ENCODE data around the gene CDKN2C.

Gene CDKN2C

DNA sequence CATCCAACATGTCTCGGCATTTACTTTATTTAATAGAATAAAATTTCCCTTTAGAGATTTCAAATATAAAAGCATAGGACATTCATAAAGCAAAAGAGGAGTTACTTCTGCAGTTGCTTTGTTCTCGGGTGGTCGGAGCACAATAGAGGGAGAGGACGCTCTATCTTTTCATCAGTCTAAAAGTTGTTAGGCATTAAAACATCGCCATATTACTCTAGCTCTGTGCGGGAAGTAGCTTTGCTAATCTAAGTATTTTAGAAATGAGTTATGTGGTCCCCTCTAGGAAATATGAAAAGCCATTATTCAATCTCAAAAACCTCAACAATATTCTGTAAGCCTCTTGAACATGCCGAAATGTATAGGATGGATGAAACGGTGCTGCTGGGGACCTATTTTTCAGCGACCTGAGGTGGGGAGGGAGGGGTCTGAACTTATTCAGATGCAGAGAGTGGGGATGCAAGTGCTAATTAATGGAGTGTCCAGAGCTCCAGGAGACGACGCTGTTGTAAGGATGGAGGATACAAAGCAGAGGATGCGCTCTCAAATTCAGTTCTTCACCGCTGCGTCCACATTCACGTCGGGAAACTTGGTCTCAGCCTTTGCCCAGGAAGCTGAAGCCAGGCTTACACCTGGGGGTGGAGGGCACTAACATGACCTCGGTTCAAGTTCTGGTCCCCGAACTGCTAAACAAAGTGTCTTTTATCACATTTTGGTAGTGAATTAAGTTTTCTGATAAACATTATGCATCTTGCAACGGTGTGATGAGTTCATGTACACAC, 6.3 kb downstream of the CDKN2C start:
- no peaks in the 10 kb centered on the region for H3K36me3 ChIP-seq (ENCODE audit: control insufficient read depth, insufficient read depth, low read length)
- H3K27me3 ChIP-seq (ENCODE audit: control insufficient read depth, insufficient read depth, low read length): peaks cover 93% of the 10 kb centered on the region

DNA sequence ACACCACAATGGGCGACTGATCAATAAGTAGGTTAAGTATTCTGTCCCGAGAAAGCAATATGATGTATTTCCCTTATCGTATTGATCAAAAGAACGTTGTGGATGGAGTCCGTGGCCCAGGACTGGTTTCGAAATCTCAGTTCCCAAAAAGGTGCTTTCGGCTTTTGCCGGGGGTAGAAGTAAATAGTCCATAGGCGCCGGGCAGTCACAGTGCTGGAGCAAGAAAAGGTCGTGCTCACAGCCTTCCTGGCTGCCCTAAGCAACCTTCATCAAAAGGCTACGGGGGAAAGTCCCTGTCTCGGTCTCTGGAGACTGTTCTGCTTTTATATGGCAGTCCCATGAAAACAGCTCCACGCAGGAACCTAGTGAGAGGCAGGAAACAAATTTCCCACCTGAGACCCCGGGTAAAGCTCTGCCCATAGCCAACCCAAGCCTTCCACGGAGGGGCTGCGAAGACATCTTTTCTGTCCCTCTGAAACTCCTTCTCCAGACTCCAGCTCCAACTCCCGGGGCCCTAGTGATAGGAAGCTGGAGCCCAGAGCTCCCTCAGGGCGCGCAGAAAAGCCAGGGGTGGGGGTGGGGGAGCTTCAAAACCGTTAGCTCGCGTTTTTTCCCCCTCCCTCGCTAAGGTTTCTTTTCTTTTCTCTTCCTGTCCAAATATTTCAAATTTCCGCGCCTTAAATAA, 7.0 kb downstream of the CDKN2C start:
- no peak overlapping the region for H3K9ac ChIP-seq (ENCODE audit: low read depth, low read length)

More for the DNA sequence above, 6.3 kb downstream of the CDKN2C start:
- H3K4me3 ChIP-seq (ENCODE audit: low read depth, low read length): peak overlapping the region; percentile 50
- no peak overlapping the region for H3K9ac ChIP-seq (ENCODE audit: low read depth, low read length)
- no peaks in the 10 kb centered on the region for H3K9me3 ChIP-seq (ENCODE audit: control insufficient read depth, insufficient read depth, low read length)
- H3K4me1 ChIP-seq (ENCODE audit: control insufficient read depth, insufficient read depth, low read length): peaks cover 13% of the 10 kb centered on the region

DNA sequence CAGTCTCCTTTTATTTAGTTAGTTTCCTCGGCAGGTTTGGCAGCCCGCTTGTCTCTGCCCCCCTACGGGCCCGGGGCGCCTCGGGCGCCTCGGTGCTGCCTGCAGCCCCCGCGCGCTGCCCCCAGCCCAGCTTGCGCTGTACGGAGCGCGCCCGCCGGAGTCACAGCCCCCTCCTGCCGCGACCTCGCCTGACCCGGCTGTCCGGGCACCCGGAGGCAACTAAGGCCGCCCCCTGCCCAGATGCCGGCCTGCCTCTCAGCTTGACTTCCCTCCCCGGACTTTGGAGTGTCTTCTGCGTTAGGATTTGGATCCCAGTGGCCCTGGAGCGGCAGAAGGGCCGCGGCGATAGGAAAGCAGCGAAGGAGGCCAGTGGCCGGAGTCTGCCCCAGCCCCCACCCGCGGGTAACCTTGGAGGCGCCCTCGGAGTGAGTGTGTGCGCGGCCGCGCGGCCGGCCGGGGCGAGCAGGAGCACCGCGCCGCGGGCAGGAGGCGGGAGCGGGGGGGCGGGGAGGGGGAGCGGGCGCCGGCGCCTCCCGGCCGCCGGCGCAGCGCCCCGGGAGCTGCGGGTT, 7.6 kb downstream of the CDKN2C start:
- Histone ChIP-seq H3K27me3 (ENCODE audit: control insufficient read depth, insufficient read depth, low read length) (peaks cover 93% of the 10 kb centered on the region), H3K36me3 (ENCODE audit: control insufficient read depth, insufficient read depth, low read length) (no peaks in the 10 kb centered on the region), H3K4me1 (ENCODE audit: control insufficient read depth, insufficient read depth, low read length) (peaks cover 13% of the 10 kb centered on the region), H3K4me3 (ENCODE audit: low read depth, low read length) (peak overlapping the region; percentile 50), H3K9me3 (ENCODE audit: control insufficient read depth, insufficient read depth, low read length) (no peaks in the 10 kb centered on the region), H3K9ac (ENCODE audit: low read depth, low read length) (no peak overlapping the region)

More for the DNA sequence above, 7.0 kb downstream of the CDKN2C start:
- Histone ChIP-seq H3K4me3 (ENCODE audit: low read depth, low read length) (peak overlapping the region; percentile 50), H3K27me3 (ENCODE audit: control insufficient read depth, insufficient read depth, low read length) (peaks cover 93% of the 10 kb centered on the region), H3K4me1 (ENCODE audit: control insufficient read depth, insufficient read depth, low read length) (peaks cover 13% of the 10 kb centered on the region), H3K36me3 (ENCODE audit: control insufficient read depth, insufficient read depth, low read length) (no peaks in the 10 kb centered on the region), H3K9me3 (ENCODE audit: control insufficient read depth, insufficient read depth, low read length) (no peaks in the 10 kb centered on the region)

DNA sequence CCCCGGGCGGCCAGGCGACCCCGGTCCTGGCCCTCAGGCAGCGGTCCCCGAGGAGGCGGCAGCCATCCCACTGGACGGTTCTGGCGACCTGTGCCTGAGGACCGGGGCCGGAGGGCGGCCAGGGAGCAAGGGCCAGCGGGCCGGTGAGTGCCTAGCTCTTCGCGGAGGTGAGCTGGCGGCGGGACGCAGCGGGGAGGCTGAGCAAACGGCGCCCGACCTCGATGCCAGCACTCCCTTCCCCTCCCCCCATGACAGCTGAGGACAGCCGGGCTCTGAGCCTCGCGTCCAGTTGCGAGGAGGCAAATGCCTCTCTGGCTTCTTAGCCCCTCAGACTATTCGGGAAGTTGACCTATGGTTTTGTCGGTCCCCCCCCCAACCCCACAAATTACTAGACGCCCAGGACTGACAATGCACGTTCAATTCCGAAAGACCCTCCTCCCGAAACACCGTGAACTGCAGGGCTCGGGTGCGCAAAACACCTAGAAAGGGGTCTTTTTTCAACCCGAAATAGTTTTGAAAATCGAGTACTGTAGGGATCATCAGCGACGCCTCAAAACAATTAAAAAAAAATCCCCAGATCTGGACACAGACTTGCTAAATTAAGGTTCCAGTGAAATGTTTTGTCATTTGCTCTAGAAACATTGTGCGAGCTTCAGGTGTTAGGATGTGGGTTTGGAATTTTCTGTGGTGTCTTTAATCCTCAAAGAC, 8.3 kb downstream of the CDKN2C start:
- H3K9ac ChIP-seq (ENCODE audit: low read depth, low read length): no peak overlapping the region
- H3K4me3 ChIP-seq (ENCODE audit: low read depth, low read length): peak overlapping the region; percentile 50
- H3K27me3 ChIP-seq (ENCODE audit: control insufficient read depth, insufficient read depth, low read length): peaks cover 93% of the 10 kb centered on the region
- no peaks in the 10 kb centered on the region for H3K36me3 ChIP-seq (ENCODE audit: control insufficient read depth, insufficient read depth, low read length)
- peaks cover 13% of the 10 kb centered on the region for H3K4me1 ChIP-seq (ENCODE audit: control insufficient read depth, insufficient read depth, low read length)
- no peaks in the 10 kb centered on the region for H3K9me3 ChIP-seq (ENCODE audit: control insufficient read depth, insufficient read depth, low read length)

DNA sequence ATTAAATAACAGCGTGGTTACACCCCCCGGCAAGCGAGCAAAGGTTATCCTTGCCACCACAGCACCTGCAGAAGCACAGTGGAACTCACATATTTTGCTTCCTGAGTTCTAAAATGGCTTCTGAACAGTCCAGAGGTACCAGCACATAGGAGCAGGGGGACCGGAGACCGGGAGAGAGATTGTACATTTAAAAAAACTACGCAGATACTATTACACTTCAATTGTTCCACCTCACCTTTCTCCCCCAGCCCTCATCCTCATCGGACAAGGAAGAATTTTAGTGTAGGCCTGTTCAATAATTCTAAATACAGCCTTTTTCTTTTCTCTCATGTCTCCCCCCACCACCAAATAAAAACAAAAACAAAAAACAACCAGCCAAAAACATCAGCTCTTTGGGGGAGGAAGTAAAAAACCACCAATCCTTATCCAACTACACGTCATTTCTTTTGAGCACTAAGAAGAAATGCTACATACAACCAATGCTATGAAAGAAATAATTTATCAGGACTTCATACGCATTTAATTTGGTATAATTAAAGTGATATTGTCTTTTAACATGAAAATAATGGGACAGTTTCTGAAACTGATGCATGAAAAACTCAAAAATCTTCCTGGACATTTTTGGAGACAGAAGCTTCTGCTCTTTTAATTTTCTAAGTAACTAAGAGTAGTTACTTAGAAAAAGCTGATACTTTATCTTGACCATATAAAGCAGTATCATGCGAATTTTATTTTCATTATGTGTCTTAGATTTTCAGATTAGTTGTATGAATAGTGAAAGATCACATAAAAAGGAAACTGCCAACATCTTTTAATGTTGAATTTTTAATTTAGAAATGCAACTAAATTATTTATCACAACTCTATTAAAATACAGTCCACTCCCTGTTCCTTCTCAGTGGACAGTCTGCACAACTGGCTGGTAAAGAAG, 9.1 kb downstream of the CDKN2C start:
- Histone ChIP-seq H3K9ac (ENCODE audit: low read depth, low read length) (no peak overlapping the region), H3K9me3 (ENCODE audit: control insufficient read depth, insufficient read depth, low read length) (no peaks in the 10 kb centered on the region), H3K4me3 (ENCODE audit: low read depth, low read length) (peak overlapping the region; percentile 14), H3K27me3 (ENCODE audit: control insufficient read depth, insufficient read depth, low read length) (peaks cover 89% of the 10 kb centered on the region), H3K4me1 (ENCODE audit: control insufficient read depth, insufficient read depth, low read length) (peaks cover 13% of the 10 kb centered on the region), H3K36me3 (ENCODE audit: control insufficient read depth, insufficient read depth, low read length) (no peaks in the 10 kb centered on the region)

DNA sequence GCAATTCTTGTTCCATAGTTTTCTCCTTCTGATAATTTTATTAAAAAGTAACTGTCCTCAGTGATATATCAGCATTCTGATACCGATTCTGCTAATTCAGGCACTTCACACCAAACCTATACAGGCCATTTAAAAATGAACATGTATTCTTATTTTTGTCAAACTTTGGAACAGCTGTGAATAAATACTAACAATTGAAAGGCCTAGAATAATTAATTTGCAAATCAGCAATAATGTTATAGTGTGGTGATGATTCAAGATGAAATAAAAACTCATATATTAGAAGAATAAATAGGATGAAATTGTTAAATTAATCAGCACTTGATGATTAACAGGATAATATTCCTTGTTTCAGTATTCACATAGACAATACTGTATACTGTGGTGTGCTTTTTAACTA, 9.9 kb downstream of the CDKN2C start:
- Histone ChIP-seq H3K27me3 (ENCODE audit: control insufficient read depth, insufficient read depth, low read length) (peaks cover 80% of the 10 kb centered on the region), H3K9me3 (ENCODE audit: control insufficient read depth, insufficient read depth, low read length) (no peaks in the 10 kb centered on the region), H3K4me1 (ENCODE audit: control insufficient read depth, insufficient read depth, low read length) (peaks cover 13% of the 10 kb centered on the region), H3K4me3 (ENCODE audit: low read depth, low read length) (no peak overlapping the region), H3K36me3 (ENCODE audit: control insufficient read depth, insufficient read depth, low read length) (no peaks in the 10 kb centered on the region), H3K9ac (ENCODE audit: low read depth, low read length) (no peak overlapping the region)

DNA sequence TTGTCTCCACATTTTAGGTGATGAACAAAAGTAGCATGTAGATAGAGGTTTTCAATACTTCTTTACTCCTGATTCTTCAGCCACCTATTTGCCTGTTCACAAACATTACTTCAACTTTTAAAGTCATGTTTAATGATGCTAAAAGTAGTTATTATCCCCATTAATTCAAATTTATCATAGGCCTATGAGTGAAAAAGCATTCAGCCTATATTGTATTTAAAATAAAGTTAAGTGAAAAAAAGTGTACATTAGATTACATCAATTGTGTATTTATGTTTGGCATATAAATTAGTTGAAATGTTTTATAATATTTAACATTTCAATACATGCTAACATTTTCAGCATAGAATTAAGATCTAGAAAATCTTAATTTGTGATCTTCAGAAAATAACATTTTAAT, 10.5 kb downstream of the CDKN2C start:
- Histone ChIP-seq H3K27me3 (ENCODE audit: control insufficient read depth, insufficient read depth, low read length) (peaks cover 79% of the 10 kb centered on the region), H3K4me3 (ENCODE audit: low read depth, low read length) (no peak overlapping the region), H3K36me3 (ENCODE audit: control insufficient read depth, insufficient read depth, low read length) (no peaks in the 10 kb centered on the region), H3K9me3 (ENCODE audit: control insufficient read depth, insufficient read depth, low read length) (no peaks in the 10 kb centered on the region), H3K4me1 (ENCODE audit: control insufficient read depth, insufficient read depth, low read length) (peaks cover 13% of the 10 kb centered on the region), H3K9ac (ENCODE audit: low read depth, low read length) (no peak overlapping the region)

DNA sequence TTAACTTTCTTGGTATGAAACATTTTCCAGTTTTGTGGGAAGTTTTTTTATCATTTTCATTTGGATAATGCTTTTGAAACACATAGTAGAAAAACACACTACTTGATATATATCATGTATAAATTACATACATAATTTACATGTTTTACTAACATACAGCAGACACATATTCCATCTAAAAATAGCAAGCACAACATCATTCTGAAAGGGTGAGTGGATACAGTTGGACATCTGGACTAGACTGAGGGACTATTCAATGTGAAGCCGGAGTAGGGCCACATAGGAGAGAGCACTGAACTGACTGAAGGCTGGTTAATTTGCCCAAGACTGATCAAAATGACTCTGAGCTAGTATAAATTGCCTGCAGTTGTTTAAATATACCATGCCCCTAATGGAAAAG, 11.7 kb downstream of the CDKN2C start:
- H3K36me3 ChIP-seq (ENCODE audit: control insufficient read depth, insufficient read depth, low read length): no peaks in the 10 kb centered on the region
- peaks cover 4% of the 10 kb centered on the region for H3K4me1 ChIP-seq (ENCODE audit: control insufficient read depth, insufficient read depth, low read length)
- no peak overlapping the region for H3K9ac ChIP-seq (ENCODE audit: low read depth, low read length)
- no peaks in the 10 kb centered on the region for H3K9me3 ChIP-seq (ENCODE audit: control insufficient read depth, insufficient read depth, low read length)
- peaks cover 66% of the 10 kb centered on the region for H3K27me3 ChIP-seq (ENCODE audit: control insufficient read depth, insufficient read depth, low read length)
- H3K4me3 ChIP-seq (ENCODE audit: low read depth, low read length): no peak overlapping the region

DNA sequence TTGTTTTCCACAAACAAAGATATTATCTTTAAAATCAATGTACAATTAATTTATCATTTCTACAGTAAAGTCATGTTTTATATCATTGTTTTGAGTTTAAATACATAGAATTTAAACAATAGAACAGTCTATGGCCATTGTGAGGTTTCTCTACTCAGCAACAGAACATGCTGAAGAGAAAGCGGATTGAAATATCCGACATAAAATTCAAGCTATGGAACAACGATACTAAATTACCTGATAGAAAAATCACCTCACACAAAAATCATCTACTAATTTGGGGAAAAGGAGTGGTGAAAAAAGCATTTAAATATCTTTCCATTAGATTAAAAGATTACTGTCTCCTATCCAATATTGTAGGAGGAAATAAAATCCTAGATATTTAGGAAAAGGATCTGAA, 12.6 kb downstream of the CDKN2C start:
- H3K27me3 ChIP-seq (ENCODE audit: control insufficient read depth, insufficient read depth, low read length): peaks cover 59% of the 10 kb centered on the region
- H3K4me1 ChIP-seq (ENCODE audit: control insufficient read depth, insufficient read depth, low read length): peaks cover 2% of the 10 kb centered on the region
- no peak overlapping the region for H3K4me3 ChIP-seq (ENCODE audit: low read depth, low read length)

DNA sequence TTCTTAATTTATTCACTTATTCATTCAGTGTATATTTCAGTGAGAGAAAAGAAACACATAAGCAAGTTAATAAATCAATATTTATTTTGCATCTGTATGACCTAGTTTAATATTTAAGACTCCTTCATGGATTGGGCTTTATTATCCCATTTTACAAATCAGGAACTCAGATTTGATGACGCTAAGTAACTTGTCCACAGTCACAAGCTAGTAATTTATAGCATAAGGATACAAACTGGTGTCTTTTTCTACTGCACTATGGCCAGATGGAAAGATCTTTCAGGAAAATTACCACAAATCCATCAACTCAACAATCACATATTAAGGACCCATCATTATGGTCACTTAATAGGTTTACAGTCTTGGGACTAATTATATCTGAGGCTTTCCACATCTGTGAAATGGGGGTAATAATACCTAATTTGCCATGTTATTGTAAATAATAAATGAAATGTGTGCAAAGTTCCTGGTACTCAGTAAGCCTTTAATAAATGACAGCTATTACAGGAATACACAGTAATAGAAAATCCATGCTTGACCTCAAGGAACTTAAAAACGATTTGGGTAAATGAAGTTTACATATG, 13.3 kb downstream of the CDKN2C start:
- Histone ChIP-seq H3K36me3 (ENCODE audit: control insufficient read depth, insufficient read depth, low read length) (no peaks in the 10 kb centered on the region), H3K4me1 (ENCODE audit: control insufficient read depth, insufficient read depth, low read length) (peaks cover 2% of the 10 kb centered on the region), H3K27me3 (ENCODE audit: control insufficient read depth, insufficient read depth, low read length) (peaks cover 57% of the 10 kb centered on the region), H3K4me3 (ENCODE audit: low read depth, low read length) (no peak overlapping the region), H3K9ac (ENCODE audit: low read depth, low read length) (no peak overlapping the region), H3K9me3 (ENCODE audit: control insufficient read depth, insufficient read depth, low read length) (no peaks in the 10 kb centered on the region)

More for the DNA sequence above, 12.6 kb downstream of the CDKN2C start:
- no peaks in the 10 kb centered on the region for H3K9me3 ChIP-seq (ENCODE audit: control insufficient read depth, insufficient read depth, low read length)
- no peaks in the 10 kb centered on the region for H3K36me3 ChIP-seq (ENCODE audit: control insufficient read depth, insufficient read depth, low read length)
- no peak overlapping the region for H3K9ac ChIP-seq (ENCODE audit: low read depth, low read length)

Measured in iPS-15b (cell line).